COLO668 (cell line): ENCODE data around the gene ARHGEF7.

Experiments used
- DNase-seq: peaks from one replicate; lab custom pipeline; 2025; ENCODE audit not compliant: unreplicated experiment; lab: John Stamatoyannopoulos, UW

ARHGEF7 gene

DNA sequence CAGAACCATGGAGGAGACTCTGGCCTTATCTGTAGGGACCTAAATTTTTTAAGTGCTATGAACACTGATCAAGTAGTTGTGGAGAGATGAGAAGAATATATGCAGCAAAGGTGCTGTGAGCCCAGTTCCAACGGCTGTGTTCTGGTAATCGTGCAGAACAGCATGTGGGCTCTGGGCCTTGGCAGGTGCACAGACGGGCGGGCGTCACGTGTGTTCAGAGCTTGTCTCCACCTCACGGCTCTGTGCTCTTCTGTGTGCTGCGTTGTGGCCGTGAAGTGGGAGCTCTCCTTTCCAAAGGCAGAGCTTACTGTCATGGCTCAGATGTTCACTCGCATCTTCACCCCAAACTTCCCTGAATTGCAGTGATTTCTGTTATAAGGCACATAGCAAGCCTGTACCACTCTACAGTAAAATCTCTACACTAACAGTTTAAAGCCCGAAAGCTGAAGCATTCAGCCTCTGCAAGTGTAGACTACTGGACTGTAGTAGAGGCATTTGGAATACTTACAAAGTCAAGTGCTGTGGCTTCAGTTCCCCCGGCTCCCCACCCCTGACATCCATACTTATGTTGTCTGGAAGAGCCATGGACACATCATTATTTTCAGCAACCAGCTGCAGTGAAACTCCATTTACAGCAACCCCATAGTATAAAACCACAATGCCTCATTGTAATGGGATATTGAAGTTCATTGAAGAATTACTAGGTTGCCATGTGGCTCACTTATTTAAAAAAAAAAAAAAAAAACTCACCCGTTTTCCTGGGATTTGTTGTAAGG lies 177.8 kb downstream of the ARHGEF7 start:
- DNase-seq, result no peak

DNA sequence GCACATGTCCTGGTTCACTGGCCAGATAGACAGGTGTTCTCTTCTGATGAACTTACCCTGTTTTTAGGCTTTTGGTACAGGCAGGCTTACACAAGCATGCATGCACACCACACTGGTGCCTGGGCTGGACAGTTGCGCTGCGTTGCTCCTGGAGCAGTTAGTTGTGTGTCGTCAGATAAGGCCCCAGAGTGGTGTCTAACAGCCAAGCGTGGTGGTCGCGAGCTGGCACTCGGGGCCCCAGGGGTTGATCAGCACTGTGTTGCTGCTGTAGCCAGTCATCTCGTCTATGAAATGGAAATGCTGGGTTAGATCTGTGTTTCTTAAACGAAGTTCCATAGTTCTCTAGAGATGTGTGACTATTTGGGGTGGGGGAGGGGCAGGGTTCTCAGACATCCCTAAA lies 180.8 kb downstream of the ARHGEF7 start:
- DNase-seq, result no peak

DNA sequence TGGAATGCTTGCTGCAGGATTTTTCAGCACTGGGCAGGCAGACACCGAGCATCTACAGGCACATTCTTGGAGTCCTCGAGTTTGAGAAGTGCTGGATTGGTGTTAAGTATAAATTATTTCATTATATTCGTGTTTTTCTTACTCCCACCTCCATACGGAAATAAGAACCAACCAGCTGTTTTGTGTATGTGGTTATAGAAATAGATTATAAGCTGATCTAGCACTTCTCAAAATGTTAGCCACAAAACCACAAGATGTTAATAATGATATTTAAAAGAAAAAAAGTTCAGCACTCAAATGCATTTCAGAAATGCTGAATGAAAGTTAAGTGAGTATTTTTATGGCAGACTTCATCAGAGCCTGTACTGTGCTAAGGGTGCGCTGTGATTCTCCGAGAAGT lies 181.3 kb downstream of the ARHGEF7 start:
- no peak for DNase-seq

DNA sequence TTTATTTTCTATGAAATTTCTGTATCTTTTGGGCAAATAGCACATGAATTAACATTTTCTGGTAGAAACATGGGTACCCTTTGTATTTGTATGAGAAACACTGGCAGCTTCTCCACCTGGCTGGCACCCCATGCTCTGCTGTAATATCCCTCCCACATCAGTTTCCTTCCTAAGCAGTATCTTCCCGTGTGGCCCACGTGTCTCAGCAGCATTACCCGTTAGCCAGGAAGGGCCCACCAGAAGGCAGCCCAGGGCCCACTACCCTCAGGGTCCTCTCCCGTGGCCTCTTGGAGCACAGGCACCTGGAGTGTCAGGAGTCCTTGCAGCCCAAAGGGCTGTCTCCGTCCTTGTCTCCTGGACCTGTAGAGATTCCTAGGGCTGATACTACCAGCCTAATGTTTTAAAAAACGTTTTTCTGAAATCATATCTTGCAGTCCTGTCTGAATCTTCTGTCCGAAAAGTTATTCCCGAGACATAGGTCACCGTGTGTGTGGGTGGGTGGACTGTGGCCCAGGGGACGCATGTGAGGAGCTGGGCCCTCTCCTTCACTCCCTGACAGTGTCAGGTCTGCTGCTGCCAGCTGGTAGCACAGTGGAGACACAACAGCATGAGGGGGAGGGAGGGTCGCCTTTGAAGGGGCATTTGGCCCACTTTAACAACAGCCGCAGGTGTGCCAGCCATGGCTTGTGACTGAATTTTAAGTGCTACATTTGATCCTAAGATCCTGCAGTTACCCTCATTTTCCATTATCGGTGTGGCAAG lies 183.3 kb downstream of the ARHGEF7 start:
- no peak for DNase-seq

DNA sequence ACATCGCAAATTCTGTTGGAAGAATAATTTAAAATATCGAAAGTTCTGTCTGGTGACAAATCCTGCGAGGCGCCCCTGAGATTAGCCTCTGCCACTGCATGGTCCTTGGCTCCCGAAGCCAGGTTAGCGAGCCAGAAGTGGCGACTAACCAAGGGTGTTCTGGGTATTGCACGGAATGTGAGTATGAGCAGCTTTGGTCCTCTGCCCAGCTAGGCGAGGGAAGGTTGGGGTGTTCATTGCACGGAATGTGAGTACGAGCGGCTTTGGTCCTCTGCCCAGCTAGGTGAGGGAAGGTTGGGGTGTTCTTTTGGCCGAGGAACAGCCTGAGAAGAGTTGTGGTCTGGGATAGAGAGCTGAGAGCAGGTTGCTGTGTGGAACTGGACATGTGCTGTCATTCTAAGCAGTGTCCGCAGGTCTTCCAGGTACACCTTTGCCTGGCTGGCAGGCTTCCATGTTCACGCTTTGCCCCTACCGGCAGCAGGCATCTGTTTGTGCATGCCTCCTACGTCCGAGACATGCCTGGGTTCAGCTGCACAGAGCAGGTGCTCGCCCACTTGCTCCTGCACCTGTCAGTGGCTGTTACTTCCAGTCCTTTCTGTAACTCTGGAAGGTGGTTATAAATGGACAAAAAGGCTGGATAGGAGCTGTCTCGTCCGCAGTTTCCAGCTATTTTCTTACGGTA lies 187.1 kb downstream of the ARHGEF7 start:
- DNase-seq, result peak; percentile 30

DNA sequence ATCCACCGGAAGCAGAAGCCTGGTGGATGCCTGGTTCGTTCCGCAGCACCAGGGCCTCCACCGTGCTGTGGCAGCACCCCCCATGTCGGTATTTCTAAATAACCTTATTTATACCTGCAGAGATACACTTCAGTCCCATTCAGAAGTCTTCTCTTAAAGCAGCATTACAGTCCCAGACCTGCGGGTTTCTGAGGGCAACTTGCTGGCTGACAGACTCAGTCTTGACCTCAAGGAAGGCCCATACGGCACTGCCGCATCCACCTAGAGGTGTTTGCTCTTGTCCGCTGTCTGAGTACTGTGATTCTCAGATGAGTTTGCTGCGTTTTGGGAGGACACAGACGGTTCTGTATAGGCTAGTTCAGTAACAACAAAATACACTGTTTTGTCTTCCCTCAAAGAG lies 188.4 kb downstream of the ARHGEF7 start:
- DNase-seq, result no peak

DNA sequence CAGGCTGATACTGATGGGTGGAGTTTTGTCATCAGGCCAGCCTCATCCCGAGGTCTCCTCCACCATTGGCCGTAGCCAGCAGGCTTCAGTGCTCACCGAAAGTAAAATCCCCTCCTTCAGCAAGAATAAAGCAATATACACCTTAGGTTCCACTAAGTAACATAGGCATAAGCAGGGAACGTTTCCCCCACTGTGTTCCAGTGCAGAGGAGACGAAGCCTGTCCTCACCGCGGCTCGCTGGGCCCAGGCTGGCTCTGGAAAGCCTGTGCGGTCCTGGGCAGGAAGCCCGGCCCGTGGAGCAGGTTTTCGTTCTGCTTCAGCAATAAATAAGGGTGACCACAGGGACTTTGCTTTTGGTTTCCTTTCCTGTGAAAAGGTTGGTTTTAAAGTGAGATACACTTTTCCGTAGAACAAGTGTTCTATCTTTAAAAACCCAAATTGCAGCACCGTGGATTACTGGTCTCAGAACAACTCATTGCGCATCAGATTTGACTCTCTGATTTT lies 189.0 kb downstream of the ARHGEF7 start:
- DNase-seq, result no peak

DNA sequence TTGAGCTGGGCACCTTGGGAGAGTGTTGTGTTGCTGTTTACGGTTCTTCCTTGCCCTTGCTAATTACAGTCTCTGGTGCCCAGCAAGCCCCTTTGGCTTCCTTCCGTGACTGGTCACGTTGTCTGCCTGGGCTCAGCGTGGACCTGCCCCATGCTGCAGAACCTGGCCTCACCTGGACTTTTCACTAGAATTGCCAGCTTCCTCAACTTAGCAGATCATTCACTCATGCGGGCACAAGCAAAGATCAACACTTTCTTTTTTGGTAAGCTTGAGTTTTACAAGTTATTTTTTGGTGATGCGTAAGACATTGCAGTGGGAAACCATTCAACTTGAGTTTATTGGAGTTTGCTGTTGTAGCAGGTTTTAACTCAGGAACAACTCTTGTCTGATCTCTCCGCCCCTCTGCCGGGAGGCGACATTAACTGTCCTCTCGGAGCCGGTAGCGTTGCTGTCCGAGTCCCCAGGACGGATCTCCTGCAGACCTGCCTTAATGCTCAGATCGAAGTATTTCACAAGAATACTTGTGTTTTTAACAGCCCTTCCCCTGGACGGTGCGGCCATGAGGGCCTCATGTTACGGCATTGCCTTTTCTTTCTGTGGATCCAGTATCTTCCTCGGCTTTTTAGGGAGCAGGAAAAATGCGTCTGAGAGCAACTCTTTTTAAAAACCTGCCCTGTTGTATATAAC lies 189.6 kb downstream of the ARHGEF7 start:
- DNase-seq, result no peak

DNA sequence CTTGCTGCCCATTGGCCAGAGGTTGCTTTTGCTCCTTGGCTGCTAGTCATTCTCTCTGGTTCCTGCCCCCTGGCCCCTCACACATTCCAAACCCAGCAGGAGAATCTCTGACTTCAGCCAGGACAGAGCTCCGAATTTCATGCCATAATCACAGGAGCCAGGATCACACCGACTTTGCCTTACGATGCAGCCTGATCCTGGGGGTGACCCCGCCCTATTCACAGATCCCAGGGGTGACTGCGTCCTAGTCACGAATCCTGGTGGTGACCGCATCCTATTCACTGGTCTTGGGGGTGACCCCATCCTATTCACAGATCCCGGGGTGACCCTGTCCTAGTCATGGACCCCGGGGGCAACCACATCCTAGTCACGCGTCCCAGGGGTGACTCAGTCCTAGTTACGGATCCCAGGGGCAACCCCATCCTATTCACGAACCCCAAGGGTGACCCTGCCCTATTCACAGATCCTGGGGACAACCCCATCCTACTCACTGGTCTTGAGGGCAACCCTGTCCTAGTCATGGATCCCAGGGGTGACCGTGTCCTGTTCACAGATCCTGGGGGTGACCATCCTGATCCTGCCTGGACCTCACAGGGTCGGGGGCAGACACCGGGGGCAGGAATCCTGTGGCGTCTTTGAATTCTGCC lies 198.0 kb downstream of the ARHGEF7 start:
- DNase-seq, result no peak

DNA sequence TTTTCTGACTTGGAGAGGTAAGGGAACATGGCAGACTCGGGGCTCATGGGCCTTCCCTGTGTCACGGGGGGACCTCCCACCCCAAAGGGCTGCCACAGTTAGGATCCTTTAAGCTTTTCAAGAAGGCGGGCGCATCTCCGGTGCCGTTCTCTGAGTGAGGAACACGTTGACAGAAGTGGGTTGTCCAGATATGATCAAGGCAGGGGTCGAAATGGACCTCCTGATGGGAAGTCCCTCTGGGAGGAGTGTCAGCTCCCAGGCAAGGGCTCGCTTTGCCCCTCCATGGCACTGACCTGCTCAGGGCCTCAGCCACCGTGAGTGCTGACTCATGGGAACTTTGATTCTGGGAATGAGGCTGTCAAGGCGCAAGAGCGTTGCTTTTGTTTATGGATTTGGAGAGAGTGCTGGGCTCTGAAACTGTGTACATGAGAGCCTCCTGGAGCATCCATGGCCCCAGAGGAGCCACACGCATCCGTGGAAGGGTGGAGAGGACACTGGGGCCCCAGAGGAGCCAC lies 198.9 kb downstream of the ARHGEF7 start:
- DNase-seq, result no peak

DNA sequence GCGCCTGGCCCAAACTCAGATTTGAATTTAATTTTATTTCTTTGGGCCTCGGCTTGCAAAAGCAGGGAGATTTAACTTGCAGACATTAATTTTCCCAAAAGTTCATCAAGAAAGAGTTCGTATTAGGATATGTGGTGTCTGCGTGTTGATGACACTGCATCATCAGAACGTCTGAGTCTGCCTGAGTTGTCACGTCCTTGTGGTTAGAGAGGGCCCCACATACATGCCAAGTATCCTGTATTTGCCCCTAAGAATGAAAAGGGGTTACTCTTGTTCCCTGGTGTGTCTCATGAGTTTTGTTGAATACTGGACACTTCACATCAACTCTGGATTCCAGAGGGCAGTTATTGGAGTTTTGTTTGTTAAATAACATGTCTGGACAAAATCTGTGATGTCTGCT lies 199.7 kb downstream of the ARHGEF7 start:
- no peak for DNase-seq

DNA sequence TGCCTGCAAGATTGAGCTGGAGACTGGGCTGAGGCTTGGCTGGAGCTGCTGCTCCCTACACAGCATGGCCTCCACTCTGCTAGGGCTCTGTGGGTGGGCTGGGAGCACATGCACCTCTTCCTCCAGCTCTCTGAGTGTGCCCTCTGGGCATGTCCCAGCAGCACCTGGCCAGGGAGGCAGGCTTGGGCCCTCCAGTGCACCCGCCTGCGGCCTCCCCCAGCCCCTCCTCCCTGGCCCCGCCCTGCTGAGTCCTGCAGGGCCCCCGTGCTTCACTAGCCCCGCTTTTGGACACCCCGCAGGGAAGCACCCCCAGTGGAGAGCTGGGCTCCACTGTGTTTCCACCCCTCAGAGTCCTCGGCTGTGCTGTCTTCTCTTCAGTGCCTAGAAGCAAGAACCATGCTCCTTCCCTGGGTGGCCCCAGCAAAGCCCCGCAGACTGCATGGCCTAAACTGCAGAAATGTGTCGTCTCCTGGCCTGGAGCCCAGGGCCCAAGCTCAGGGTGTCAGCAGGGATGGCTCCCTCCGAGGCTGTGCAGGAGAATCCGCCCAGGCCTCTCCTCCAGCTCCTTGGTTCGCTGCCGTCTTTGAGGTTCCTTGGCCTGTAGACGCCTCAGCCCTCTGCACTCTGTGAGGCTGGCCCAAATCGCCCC lies 200.4 kb downstream of the ARHGEF7 start:
- peak; percentile 37 for DNase-seq

DNA sequence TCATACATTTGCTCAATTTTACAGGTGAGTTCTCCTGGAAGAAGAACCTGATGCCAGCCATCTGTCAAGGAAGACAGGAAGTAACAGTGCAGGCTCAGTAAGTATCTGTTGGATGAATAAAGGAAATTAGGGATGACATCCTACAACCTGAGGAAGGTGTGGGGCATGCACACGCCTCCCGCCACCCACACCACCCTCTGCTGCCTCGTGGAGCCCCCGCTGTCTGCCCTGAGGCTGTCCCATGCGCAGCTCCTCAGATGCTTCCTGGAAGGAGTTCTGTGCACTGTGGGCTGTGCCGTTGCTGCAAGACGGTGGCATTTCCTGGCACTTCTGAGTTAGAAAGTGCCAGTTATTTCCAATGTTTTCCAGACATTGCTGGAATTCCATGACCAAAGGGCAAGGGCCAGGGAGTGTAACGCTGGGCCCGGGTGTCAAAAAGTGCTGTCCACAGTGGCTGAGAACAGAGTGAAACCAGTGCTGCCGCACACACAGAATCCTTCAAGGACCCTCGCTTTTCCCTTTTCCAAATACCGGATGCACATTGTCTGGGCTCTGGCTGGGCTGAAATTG lies 201.1 kb downstream of the ARHGEF7 start:
- no peak for DNase-seq

DNA sequence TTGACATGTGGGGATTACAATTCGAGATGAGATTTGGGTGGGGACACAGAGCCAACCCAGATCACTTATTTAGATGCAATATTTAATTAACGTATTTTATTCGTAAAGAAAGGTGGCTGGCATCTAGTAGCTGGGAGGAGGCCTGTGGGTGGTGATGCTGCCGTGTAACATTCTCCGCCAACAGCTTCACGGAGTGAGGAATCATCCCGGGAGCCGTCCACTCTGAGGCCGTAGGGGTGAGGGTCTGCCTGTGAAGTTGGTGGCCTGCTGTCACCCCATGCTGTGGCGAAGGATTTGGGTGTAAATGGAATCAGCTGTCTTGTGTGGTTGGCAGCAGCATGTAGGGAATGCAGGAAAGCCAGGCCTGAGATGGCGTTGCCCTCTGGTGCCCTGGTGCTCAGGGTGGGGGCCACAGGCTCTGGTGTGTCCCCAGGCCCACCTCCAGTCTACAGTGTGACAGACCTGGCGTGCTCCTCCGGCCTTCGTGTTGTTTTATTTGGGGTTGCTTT lies 202.0 kb downstream of the ARHGEF7 start:
- no peak for DNase-seq

DNA sequence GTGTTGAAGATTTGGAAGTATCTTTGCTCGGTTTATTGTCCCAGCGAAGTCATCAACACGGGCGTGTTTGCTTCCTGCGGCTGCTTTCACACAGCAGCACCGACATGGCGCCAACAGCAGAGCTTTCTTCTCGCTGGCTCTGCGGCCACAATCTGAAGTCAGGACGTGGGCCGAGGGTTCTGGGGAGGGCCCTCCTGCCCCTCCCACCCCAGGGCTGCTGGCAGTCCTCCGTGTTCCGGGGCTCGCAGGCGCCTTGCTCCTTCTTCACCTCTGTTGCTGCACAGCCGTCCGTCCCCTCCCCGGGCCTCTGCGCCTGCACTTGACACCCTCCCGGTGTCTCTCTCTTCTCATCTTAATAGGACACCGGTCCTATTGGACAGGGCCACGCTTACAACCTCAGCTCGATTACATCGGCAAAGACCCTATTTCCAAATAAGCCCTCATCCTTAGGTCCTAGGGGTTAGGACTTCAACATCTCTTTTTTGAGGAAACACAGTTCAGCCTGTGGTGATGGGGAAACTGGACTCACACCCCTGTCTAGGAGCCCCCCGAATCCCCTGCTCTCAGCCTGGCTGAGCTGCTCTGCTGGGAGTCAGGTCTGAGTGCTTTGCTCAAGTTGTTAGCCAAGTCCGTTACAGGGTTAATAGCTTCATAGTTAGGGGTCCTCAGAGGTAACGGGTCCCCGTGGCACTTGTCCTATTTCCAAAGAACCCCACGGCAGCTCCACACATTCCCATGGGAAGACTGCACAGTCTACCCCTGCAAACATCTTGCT lies 202.6 kb downstream of the ARHGEF7 start:
- no peak for DNase-seq

DNA sequence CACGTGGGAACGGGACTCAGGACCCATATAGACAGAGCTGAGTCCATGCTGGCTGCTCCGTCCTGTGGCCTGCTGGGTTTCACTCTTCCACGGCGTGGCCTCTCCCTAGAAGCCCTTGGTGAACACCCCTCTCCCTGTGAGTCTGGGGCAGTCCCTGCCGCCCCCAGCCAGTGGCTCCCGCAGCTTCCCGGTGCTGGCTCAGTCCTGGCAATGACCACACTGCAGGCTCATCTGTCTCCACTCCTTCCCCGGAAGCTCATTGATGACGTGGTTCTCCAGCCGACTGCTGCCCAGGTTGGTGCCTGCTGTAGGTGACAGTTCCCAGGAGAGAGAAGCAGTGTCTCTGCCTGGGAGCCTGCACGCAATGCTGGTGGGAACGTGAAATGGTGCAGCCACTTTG lies 203.3 kb downstream of the ARHGEF7 start:
- DNase-seq, result no peak

DNA sequence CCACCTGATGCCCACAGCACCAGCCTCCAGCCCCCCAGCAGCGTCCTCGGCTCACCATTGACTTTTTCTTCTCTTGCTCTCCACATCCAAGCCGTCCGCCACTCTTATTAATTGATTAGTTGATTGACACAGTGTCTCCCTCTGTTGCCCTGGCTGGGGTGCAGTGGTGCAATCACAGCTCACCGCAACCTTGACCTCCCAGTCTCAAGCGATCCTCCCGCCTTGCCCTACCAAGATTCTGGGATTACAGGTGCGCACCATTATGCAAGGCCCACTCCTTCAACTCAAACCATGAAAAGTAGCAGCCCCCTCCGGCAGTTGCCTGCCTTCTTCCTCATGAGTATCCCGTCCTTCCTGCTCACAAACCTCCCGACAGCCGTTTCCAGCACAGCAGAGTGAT lies 204.4 kb downstream of the ARHGEF7 start:
- no peak for DNase-seq

DNA sequence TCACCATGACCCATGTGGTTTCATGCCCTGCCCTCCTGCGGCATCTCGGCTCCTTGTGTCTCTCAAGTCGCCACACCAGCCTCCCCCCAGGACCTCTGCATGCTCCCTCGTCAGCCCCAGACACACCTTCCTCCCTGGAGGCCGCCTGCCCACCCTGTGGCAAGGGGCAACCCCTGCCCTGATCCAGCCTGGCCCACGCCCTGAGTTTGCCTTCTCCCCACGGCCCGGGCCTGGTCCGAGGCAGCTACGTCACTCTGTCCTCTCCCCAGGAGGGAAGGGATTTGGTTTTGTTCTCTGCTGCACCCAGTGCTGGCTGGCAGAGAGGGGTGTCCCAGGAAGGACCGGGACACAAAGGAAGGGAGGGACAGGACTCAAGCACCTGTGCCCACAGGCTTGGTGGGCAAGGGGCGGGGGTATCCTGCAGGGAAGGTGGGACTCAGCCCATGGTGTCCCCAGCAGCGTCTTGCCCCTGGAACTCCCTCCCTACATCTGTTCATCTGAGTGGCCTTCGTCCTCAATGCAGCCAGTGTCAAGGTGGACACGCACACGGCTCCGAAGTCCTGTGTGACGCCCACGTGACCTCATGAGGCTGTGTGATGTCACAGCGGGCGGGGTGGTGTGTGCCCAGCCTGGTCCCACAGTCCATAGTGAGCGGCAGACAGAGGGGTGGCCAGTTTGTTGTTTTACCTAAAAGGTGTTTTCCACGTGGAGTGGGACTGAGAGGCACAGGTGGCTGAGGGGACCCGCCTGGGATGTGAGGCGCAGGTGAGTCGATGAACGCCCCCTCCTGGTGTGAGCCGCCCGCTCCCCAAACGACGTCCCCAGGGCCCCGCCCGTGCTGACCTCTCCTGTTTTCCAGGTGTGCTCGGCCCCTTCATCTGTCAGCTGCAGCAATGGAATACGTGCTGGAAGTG lies 205.1 kb downstream of the ARHGEF7 start, which contains the start of gene TEX29:
TEX29 (plus strand) TSS at position 645 of the 914 bp plus-strand sequence; CDS start at position 894, 249 bp downstream.
- DNase-seq, result no peak
